Astrocyte of the cerebellum (primary cell): ENCODE results near the gene CHST5.
A peak's percentile ranks its signal among the peaks of the same experiment; 100 is the strongest.
"Not testable (repeated sequence)": the region's sequence is repeated elsewhere in the genome, so short reads cannot be mapped to it uniquely, and the experiment has no call there.

Experiments used
- DNase-seq: peaks from one replicate; pipeline ENCODE4 v3.0.0-alpha.2; 2011; ENCODE audit warnings: low read depth
- H3K4me3 ChIP-seq: 2 replicates; pipeline ENCODE4 v1.5.1; 2011; ENCODE audit warnings: mild to moderate bottlenecking, low read depth, low read length, moderate library complexity
- CTCF ChIP-seq: IDR thresholded peaks from 2 replicates; pipeline ENCODE4 v1.5.1; 2012; ENCODE audit warnings: low read length, low read depth, moderate library complexity, mild to moderate bottlenecking; ENCODE audit errors: missing control alignments
- in situ Hi-C: cut with HindIII; loops from 2 replicates; pipeline ENCODE4 v1.10.0; 2017; ENCODE audit warnings: low sequenced_read_pairs

The CHST5 gene

GRCh38 chr16:75529056-75529905 lies 6.6 kb downstream of the CHST5 start:
- TF ChIP-seq CTCF = no peak
- in situ Hi-C loops = no loop called here
- DNase-seq = no peak
- no peak overlapping the region for H3K4me3 ChIP-seq

GRCh38 chr16:75527825-75528299 lies 8.0 kb downstream of the CHST5 start:
- DNase-seq = no peak
- no peak for TF ChIP-seq CTCF
- in situ Hi-C loops = no loop called here
- no peak overlapping the region for H3K4me3 ChIP-seq

GRCh38 chr16:75526032-75526790 lies 9.7 kb downstream of the CHST5 start:
- DNase-seq = no peak
- H3K4me3 ChIP-seq = no peak overlapping the region
- no peak for TF ChIP-seq CTCF
- in situ Hi-C loops = no loop called here

- no peak overlapping the region for H3K4me3 ChIP-seq
- no peak for DNase-seq
- no peak for TF ChIP-seq CTCF
These were observed 16.7 kb downstream of the CHST5 start for GRCh38 chr16:75519175-75519574.

GRCh38 chr16:75516189-75516966 lies 19.5 kb downstream of the CHST5 start:
- in situ Hi-C loops = not testable (repeated sequence)

More at GRCh38 chr16:75519175-75519574, 16.7 kb downstream of the CHST5 start:
- in situ Hi-C loops = no loop called here

GRCh38 chr16:75514296-75514695 lies 21.6 kb downstream of the CHST5 start:
- no peak overlapping the region for H3K4me3 ChIP-seq
- no peak for DNase-seq
- in situ Hi-C loops = no loop called here
- TF ChIP-seq CTCF = no peak

More at GRCh38 chr16:75516189-75516966, 19.5 kb downstream of the CHST5 start:
- DNase-seq = not testable (repeated sequence)
- peak overlapping the region; percentile 82 for H3K4me3 ChIP-seq
